ENCODE measurements around the gene PET100.

DNA sequence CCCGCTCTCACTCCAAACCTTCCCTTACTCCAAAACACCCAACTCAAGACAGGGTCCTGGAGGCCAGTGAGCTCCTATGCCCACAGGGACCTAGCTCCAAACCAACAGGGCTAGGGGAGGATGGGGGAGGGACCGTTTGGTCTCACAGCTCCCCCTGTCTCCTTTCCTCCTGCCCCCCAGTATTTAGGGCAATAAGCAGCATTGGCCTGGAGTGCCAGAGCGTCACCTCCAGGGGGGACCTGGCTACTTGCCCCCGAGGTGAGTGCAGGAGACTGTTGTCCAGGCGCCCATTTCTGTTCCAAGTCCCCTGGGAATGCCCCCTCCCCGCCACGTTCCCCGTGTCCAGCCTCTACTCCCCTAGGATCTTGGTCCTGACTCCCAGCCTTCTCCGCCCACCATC lies 40.0 kb downstream of the PET100 start:
- TF ChIP-seq, protein P1, sequence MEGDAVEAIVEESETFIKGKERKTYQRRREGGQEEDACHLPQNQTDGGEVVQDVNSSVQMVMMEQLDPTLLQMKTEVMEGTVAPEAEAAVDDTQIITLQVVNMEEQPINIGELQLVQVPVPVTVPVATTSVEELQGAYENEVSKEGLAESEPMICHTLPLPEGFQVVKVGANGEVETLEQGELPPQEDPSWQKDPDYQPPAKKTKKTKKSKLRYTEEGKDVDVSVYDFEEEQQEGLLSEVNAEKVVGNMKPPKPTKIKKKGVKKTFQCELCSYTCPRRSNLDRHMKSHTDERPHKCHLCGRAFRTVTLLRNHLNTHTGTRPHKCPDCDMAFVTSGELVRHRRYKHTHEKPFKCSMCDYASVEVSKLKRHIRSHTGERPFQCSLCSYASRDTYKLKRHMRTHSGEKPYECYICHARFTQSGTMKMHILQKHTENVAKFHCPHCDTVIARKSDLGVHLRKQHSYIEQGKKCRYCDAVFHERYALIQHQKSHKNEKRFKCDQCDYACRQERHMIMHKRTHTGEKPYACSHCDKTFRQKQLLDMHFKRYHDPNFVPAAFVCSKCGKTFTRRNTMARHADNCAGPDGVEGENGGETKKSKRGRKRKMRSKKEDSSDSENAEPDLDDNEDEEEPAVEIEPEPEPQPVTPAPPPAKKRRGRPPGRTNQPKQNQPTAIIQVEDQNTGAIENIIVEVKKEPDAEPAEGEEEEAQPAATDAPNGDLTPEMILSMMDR (IDR thresholded peaks at IDR 0.05; ENCODE audit: poor library complexity), result no peak
- TF ChIP-seq EZH2 (IDR thresholded peaks at IDR 0.05; ENCODE audit: borderline replicate concordance) (no peak), EZH2phosphoT487 (IDR thresholded peaks at IDR 0.05; ENCODE audit: low read depth, severe bottlenecking, unreplicated experiment) (no peak)
